ENCODE data around the gene SOX4.

GRCh38 chr6:21608601-21609000 lies 15.1 kb downstream of the SOX4 start:
- TF ChIP-seq TAF1 (IDR thresholded peaks at IDR 0.05; ENCODE audit: low read depth, low read length) (no peak), POLR2AphosphoS5 (IDR thresholded peaks at IDR 0.05; ENCODE audit: low read depth, low read length) (no peak), POLR2A (IDR thresholded peaks at IDR 0.05; ENCODE audit: low read depth, low read length) (no peak), PAX5 (IDR thresholded peaks at IDR 0.05; ENCODE audit: insufficient read depth, low read length, severe bottlenecking) (no peak)

Data from GM12891 (cell line).